Measurements from ENCODE around the gene SLC39A7.

The SLC39A7 gene

DNA sequence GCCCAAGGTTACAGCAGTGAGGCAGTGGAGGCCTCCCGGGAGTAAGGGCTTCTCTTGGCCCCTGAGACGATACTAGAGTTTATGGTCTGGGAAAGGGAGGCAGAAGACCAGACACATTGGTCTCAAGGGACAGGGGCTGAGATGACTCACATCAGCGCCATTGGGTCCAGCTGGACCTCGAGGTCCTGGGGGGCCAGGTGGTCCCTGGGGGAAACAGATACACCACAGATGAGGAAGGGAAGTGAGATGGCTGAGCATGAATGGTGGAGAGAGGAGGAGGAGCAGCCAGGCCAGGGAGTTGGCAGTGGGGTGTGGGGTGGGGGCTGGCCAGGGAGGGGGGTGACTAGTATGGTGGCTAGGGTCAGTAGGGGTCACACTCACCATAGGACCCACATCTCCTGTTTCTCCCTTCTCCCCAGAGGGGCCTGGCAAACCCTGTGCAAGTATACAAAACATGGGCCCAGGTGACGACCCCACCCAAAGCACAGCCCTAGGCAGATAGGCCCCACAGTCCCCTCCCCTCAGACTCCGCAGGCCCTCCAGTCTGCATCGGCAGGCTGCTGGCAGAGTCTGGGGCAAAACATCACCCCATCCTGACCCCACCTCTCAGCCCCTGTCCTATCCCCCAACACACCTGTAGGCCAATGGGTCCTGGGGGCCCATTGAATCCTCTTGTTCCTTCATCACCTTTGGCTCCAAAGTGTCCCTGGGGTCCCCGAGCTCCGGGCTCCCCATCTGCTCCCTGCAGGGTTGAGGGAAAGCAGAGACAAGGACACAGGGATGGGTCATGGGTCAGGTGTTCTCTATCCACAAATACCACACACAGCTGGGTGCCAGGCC is 30.3 kb upstream of the SLC39A7 start:
- DNase-seq (ENCODE audit: low spot score): no peak

DNA sequence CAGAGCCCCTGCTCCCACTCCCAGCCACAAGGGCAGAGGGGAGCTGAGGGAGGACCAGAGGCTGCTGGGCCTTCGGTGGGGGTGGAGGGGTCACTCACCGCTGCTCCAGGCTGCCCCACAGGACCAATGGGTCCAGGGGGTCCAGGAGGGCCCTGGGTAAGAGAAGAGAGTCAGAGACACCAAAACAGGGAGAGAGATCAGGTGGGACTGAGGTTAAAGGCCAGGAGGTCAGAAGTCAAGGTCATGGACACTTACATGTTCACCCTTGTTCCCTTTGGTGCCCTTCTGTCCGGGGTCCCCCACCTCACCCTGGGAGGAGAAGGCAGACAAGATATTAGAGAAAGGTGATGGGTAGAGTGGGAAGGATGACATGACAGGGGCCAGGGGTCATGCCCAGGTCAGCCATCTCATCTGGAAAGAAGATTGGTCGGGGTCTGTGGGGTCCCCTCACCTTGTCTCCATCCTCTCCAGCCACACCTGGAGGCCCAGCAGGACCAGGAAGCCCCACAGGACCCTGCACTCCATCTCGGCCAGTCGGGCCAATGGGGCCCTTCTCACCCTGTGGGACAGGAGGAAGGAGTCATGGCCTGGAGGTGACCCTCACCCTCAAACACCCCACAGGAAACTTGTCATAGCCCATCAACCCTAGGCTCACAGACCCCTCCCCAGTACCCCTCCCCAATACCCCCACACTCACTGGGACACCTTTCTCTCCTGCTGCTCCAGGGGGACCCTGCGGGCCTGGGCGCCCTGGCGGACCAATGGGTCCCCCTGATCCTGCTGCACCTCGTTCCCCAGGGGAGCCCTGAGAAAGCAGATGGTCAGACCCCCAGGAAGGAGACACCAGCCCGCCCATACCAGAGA is 29.4 kb upstream of the SLC39A7 start:
- no peak for DNase-seq (ENCODE audit: low spot score)

GRCh38 chr6:33171880-33172687 is 28.6 kb upstream of the SLC39A7 start:
- DNase-seq (ENCODE audit: low spot score): no peak

- no peak for DNase-seq (ENCODE audit: low spot score)
These were observed 27.8 kb upstream of the SLC39A7 start for GRCh38 chr6:33172688-33173534.

DNA sequence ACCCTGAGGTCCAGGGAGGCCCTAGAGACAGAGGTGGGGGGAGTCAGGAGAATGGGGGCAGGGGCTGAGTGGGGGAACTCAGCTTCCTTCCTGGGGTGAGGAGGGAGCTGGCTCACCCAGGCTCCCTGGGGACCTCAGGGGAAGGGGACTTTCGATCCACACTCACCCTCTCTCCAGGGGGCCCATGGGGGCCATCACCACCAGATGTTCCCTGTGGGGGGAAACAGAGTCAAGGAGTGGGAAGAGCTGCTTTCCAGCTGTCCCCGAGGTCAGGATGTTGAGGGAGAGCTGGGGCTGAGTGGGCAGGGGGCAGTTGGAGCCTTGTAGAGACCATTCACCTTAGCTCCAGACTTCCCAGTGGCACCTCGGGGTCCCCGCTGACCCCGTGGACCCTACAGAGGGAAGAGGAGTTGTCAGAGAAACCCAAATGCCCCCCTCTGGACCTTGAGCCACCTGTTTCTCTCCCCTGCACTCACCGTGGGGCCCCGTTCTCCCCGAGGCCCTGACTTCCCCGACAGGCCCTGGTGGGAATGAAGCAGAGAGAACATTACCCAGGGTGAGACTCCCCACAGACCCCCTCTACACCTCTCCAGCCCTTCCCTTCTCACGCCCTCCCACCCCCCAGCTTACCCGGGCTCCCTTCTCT is 27.0 kb upstream of the SLC39A7 start:
- no peak for DNase-seq (ENCODE audit: low spot score)

DNA sequence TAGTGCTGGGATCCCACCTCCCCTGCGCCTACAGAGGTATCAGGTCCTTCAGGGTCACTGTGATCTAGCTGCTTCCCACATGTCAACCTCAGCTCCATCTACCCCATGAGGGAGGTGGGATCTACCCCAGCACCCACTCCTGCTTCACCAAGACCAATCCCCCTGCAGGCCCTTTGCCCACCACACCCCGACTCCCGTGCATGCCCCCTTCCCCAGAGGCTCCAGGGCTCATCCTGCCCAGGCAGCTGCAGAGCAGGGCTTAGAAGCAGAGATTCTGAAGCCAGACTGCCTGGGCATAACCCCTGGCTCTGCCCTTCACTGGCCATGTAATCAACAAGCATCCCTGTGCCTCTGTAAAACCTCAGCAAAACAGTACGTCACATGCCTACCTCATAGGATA is 25.9 kb upstream of the SLC39A7 start:
- DNase-seq (ENCODE audit: low spot score): no peak

GRCh38 chr6:33175436-33176069 is 25.1 kb upstream of the SLC39A7 start:
- DNase-seq (ENCODE audit: low spot score): no peak

GRCh38 chr6:33176906-33177305 is 23.8 kb upstream of the SLC39A7 start:
- DNase-seq (ENCODE audit: low spot score): no peak

DNA sequence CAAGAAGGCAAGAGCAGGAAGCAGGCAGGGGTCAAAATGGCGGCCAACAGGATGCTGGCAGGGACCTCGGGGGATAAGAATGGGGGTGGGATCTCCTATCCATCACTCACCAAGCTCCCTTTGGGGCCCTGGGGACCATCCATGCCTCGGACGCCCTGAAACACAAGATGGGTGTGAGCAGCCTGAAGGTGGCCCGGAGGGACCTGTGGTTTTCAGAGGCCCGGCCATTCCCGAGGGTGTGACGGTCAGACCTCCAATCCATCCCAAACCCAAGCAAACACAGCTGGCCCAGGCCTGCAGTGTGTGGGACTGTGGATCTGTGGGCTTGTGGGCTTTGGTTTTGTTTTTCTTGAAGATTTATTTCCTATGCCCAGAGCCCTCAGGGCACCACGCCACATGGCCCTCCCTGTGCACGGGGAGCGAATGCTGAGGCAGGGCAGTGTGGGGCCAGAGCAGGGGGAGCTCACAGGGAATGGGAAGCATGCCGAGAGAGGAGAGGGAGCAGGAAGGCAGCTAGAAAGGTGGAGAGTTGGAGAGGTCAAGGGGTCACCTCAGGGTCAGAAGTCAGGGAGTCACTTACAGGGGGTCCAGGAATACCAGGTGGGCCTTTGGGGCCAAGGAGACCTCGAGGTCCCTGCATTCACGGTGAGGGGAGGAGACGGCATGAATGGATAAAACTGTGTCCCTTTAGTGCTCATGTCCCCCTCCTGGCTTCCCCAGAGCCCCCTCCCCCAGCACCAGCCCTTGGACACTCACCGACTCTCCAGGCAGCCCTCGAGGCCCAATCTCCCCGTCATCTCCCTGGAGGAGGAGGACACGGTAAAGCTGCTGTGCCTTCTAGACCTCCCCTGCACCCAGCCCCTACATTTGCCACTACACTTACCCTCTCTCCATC is 22.9 kb upstream of the SLC39A7 start:
- no peak for DNase-seq (ENCODE audit: low spot score)

- no peak for DNase-seq (ENCODE audit: low spot score)
These were observed 21.8 kb upstream of the SLC39A7 start for GRCh38 chr6:33178755-33179475.

DNA sequence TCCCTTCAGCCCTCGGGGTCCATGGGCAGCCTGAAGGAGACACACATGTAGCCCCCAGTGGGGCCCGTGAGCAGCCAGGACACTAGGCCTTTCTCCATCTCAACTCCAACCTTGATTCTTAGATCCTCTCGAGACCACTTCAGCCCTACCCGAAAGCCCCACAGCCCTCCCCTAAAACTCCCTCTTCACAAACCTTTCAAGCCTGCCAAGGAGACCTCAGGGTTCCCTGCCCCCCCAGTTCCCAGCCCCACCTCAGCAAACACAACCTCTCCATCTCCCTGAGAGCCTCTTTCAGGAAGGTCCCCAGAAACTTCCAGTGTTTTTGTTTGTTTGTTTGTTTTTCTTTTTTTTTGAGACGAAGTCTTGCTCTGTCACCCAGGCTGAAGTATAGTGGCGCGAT is 19.5 kb upstream of the SLC39A7 start:
- DNase-seq (ENCODE audit: low spot score): no peak

DNA sequence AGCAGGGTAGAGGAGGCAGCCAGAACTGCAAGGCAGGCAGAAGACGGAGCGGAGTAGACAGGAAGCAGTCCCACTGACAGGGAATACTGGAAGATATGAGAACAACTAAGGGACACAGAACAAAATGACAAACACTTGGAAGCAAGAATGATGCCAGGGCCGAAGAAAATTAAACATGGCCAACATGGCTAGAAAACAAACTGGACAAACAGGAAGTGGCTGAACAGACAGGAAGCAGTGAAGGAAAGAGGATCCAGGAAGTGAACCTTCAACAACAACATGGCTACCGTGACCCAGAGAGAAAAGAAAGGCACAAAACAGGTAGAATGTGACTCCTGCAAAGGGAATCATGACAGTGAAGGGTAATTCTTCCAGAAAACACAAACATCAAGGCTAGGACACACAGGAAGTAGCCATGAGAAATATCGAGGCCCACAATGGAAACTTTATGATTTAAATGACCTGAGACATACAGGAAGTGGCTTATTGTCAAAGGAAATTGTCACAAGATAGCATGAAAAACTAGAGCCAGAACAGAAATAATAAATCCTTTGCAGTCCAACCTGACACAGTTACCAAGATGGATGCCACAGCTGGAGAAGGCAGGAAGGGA is 17.5 kb upstream of the SLC39A7 start:
- no peak for DNase-seq (ENCODE audit: low spot score)

GRCh38 chr6:33185190-33185589 is 15.5 kb upstream of the SLC39A7 start:
- DNase-seq (ENCODE audit: low spot score): no peak

- DNase-seq (ENCODE audit: low spot score): no peak
These were observed 14.9 kb upstream of the SLC39A7 start for GRCh38 chr6:33185654-33186187.

- DNase-seq (ENCODE audit: low spot score): no peak
These were observed 12.9 kb upstream of the SLC39A7 start for GRCh38 chr6:33187809-33188208.

- DNase-seq (ENCODE audit: low spot score): no peak
These were observed 11.5 kb upstream of the SLC39A7 start for GRCh38 chr6:33189164-33189563.

GRCh38 chr6:33189625-33190448 is 10.8 kb upstream of the SLC39A7 start:
- no peak for DNase-seq (ENCODE audit: low spot score)
